ENCODE data around the gene PKD2L1.

- TF ChIP-seq POLR2A (IDR thresholded peaks at IDR 0.05) (no peak), POLR2AphosphoS5 (IDR thresholded peaks at IDR 0.05) (no peak), CTCF (IDR thresholded peaks at IDR 0.05) (no peak)
Observed at GRCh38 chr10:100311298-100311697, 18.7 kb downstream of the PKD2L1 start.
